ENCODE measurements around the gene STK39.

Gene STK39

GRCh38 chr2:168035458-168035857 lies 211.9 kb downstream of the STK39 start:
- H3K4me3 ChIP-seq (replicated peaks; ENCODE audit: insufficient read depth, low read length) = no peak overlapping the region
- no peak for TF ChIP-seq GABPA (IDR thresholded peaks at IDR 0.05; ENCODE audit: low read depth)
- no peak for TF ChIP-seq POLR2AphosphoS5 (IDR thresholded peaks at IDR 0.05; ENCODE audit: low read depth)
- TF ChIP-seq REST (IDR thresholded peaks at IDR 0.05; ENCODE audit: insufficient replicate concordance, low read depth) = no peak
- TF ChIP-seq CTCF (IDR thresholded peaks at IDR 0.05; ENCODE audit: insufficient read depth, low read length) = no peak
- no peak for TF ChIP-seq SPI1 (IDR thresholded peaks at IDR 0.05; ENCODE audit: borderline replicate concordance, low read depth)
- no peaks in the 10 kb centered on the region for H3K27me3 ChIP-seq (ENCODE audit: insufficient read depth, poor library complexity, severe bottlenecking)
- DNase-seq (ENCODE audit: low read depth in 1 of 2, low spot score in 1 of 2) = no peak
- no peak overlapping the region for H3K27ac ChIP-seq (replicated peaks)

- TF ChIP-seq CTCF (IDR thresholded peaks at IDR 0.05; ENCODE audit: insufficient read depth, low read length) (no peak), REST (IDR thresholded peaks at IDR 0.05; ENCODE audit: insufficient replicate concordance, low read depth) (no peak), SPI1 (IDR thresholded peaks at IDR 0.05; ENCODE audit: borderline replicate concordance, low read depth) (no peak)
- no peak overlapping the region for H3K4me3 ChIP-seq (replicated peaks; ENCODE audit: insufficient read depth, low read length)
- H3K27me3 ChIP-seq (ENCODE audit: insufficient read depth, poor library complexity, severe bottlenecking) = no peaks in the 10 kb centered on the region
- DNase-seq (ENCODE audit: low read depth in 1 of 2, low spot score in 1 of 2) = no peak
- no peak overlapping the region for H3K27ac ChIP-seq (replicated peaks)
Observed at GRCh38 chr2:168034616-168035015, 212.8 kb downstream of the STK39 start.

GRCh38 chr2:168033966-168034365 lies 213.4 kb downstream of the STK39 start:
- no peak overlapping the region for H3K27ac ChIP-seq (replicated peaks)
- H3K4me3 ChIP-seq (replicated peaks; ENCODE audit: insufficient read depth, low read length) = no peak overlapping the region
- no peak for TF ChIP-seq SPI1 (IDR thresholded peaks at IDR 0.05; ENCODE audit: borderline replicate concordance, low read depth)
- no peak for TF ChIP-seq REST (IDR thresholded peaks at IDR 0.05; ENCODE audit: insufficient replicate concordance, low read depth)
- no peaks in the 10 kb centered on the region for H3K27me3 ChIP-seq (ENCODE audit: insufficient read depth, poor library complexity, severe bottlenecking)
- no peak for DNase-seq (ENCODE audit: low read depth in 1 of 2, low spot score in 1 of 2)

- DNase-seq (ENCODE audit: low read depth in 1 of 2, low spot score in 1 of 2) = no peak
- Histone ChIP-seq H3K27ac (replicated peaks) (no peak overlapping the region), H3K27me3 (ENCODE audit: insufficient read depth, poor library complexity, severe bottlenecking) (no peaks in the 10 kb centered on the region), H3K4me3 (replicated peaks; ENCODE audit: insufficient read depth, low read length) (no peak overlapping the region)
- TF ChIP-seq CTCF (IDR thresholded peaks at IDR 0.05; ENCODE audit: insufficient read depth, low read length) (no peak), POLR2AphosphoS5 (IDR thresholded peaks at IDR 0.05; ENCODE audit: low read depth) (no peak), SPI1 (IDR thresholded peaks at IDR 0.05; ENCODE audit: borderline replicate concordance, low read depth) (no peak), GABPA (IDR thresholded peaks at IDR 0.05; ENCODE audit: low read depth) (no peak)
Observed at GRCh38 chr2:168032091-168032490, 215.3 kb downstream of the STK39 start.

Data from HL-60 (cell line).